ENCODE data around the gene SLC12A4. TPM values are rescaled to one million over a fixed set of nuclear protein-coding genes. Genes with fewer than 3 reads are reported as not detected.
"Not testable (repeated sequence)": the region's sequence is repeated elsewhere in the genome, so short reads cannot be mapped to it uniquely, and the experiment has no call there.

The SLC12A4 gene
- total RNA-seq, 2 experiments from 2014 or later: 32.5 to 38.0 TPM

DNA sequence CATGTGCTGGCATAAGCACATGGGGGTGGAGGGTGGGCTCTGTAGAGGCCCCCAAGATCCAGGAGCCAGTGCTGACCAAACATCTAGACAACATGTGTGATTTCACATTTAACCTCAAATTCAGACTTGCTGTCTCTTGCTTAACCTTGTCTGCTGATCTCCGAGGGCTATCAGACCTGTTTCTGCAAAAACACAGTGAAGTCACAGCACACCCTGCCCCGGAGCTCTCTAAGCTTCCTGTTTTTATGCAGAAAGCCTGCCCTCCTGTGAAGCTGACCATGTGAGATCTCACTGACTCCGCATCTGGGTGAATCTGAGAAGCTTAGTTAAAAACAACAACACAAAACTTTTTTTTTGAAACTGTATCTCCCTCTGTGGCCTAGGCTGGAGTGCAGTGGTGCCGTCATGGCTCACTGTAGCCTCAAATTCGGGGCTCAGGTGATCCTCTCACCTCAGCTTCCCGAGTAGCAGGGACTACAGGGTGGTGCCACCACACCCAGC lies 37.4 kb upstream of the SLC12A4 start:
- peak; percentile 44 for DNase-seq
- Mint-ChIP-seq H3K9me3 (no peaks in the 10 kb centered on the region), H3K36me3 (ENCODE audit: low read depth) (no peaks in the 10 kb centered on the region), H3K4me3 (no peak overlapping the region), H3K27ac (peak overlapping the region; percentile 95), H3K27me3 (no peaks in the 10 kb centered on the region), H3K4me1 (ENCODE audit: low read depth) (peaks cover 24% of the 10 kb centered on the region)
- POLR2A ChIA-PET: interaction anchor here (0.6 to 3.1 kb wide), 5 partner anchors 10 to 74 kb away, joined by 3 to 23 read pairs (median 3); partner anchors contain the start of genes DDX28 and DUS2
- TF ChIP-seq CTCF (IDR thresholded peaks at IDR 0.05): no peak
- CTCF ChIA-PET: interaction anchor here (0.7 to 2.7 kb wide), 3 partner anchors 12 to 224 kb away, joined by 3 to 16 read pairs (median 6); no protein-coding TSS in a partner anchor
- ATAC-seq: peak; percentile 77
- intact Hi-C loops (cut with micrococcal nuclease): no loop called here

DNA sequence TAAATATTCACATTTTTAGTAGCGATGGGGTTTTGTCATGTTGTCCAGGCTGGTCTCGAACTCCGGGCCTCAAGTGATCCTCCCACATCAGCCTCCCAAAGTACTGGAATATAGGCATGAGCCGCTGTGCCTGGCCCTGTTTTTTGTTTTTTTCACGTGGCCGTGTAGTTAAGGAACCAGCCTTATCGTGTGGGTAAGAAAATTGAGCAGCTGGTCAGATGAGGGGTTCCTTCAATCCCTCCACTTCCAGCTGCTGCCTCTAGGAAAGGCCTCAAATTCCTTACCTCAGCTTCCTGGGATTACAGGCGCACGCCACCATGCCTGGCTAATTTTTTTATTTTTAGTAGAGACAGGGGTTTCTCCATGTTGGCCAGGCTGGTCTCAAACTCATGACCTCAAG lies 36.8 kb upstream of the SLC12A4 start:
- H3K4me3 Mint-ChIP-seq: no peak overlapping the region
- DNase-seq: no peak
- H3K9me3 Mint-ChIP-seq: no peaks in the 10 kb centered on the region
- TF ChIP-seq CTCF (IDR thresholded peaks at IDR 0.05): no peak
- ChIA-PET POLR2A (interaction anchor here (0.9 to 3.1 kb wide), 4 partner anchors 8 to 17 kb away, joined by 3 to 23 read pairs (median 5); partner anchors contain the start of genes DDX28 and DUS2), CTCF (interaction anchor here (0.7 to 2.7 kb wide), 5 partner anchors 11 to 225 kb away, joined by 3 to 16 read pairs (median 6); no protein-coding TSS in a partner anchor)
- H3K36me3 Mint-ChIP-seq (ENCODE audit: low read depth): no peaks in the 10 kb centered on the region
- peaks cover 29% of the 10 kb centered on the region for H3K4me1 Mint-ChIP-seq (ENCODE audit: low read depth)
- ATAC-seq: no peak
- peak overlapping the region; percentile 95 for H3K27ac Mint-ChIP-seq
- H3K27me3 Mint-ChIP-seq: no peaks in the 10 kb centered on the region
- intact Hi-C loops (cut with micrococcal nuclease): no loop called here

- Mint-ChIP-seq H3K36me3 (ENCODE audit: low read depth) (peaks cover 3% of the 10 kb centered on the region), H3K4me3 (no peak overlapping the region), H3K27ac (no peak overlapping the region), H3K9me3 (no peaks in the 10 kb centered on the region), H3K4me1 (ENCODE audit: low read depth) (peaks cover 47% of the 10 kb centered on the region), H3K27me3 (no peaks in the 10 kb centered on the region)
- DNase-seq (no peak), ATAC-seq (no peak)
- no peak for TF ChIP-seq CTCF (IDR thresholded peaks at IDR 0.05)
- CTCF ChIA-PET: interaction anchor here (0.6 to 2.0 kb wide), 7 partner anchors 9 to 225 kb away, joined by 3 to 7 read pairs (median 5); no protein-coding TSS in a partner anchor
- POLR2A ChIA-PET: interaction anchor here (1.0 to 2.0 kb wide), 4 partner anchors 10 to 34 kb away, joined by 4 to 7 read pairs (median 4); partner anchors contain the start of genes DDX28 and DUS2
- intact Hi-C loops (cut with micrococcal nuclease): no loop called here
Observed at GRCh38 chr16:68003031-68003430, 34.6 kb upstream of the SLC12A4 start.

DNA sequence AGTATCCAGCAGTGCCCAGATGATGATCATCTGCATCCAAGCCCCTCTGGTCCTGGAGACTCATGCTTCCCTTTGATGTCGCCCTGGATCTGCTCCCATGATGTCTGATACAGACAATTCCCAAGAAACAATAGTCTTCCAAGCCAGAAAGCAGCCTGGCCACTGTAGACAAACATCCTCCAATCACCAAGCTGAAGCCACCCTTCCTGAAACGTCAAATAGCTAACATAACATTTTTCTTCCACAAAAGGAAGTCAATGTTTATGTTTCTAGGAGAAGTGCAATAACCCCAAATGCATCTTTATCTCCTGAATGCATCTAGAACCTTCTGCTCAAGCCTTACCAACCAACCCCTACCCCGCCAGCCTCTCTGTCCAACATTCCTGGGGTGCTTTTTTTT lies 32.0 kb upstream of the SLC12A4 start:
- intact Hi-C loops (cut with micrococcal nuclease): no loop called here
- DNase-seq: no peak
- no peak for TF ChIP-seq CTCF (IDR thresholded peaks at IDR 0.05)
- Mint-ChIP-seq H3K4me3 (no peak overlapping the region), H3K9me3 (no peaks in the 10 kb centered on the region), H3K27me3 (no peaks in the 10 kb centered on the region), H3K27ac (peak overlapping the region; percentile 82), H3K36me3 (ENCODE audit: low read depth) (peaks cover 5% of the 10 kb centered on the region), H3K4me1 (ENCODE audit: low read depth) (peaks cover 53% of the 10 kb centered on the region)
- ATAC-seq: no peak
- CTCF ChIA-PET: interaction anchor here (0.6 to 1.0 kb wide), 3 partner anchors 8 to 488 kb away, joined by 3 to 4 read pairs (median 3); no protein-coding TSS in a partner anchor
- POLR2A ChIA-PET: interaction anchor here (0.8 to 1.4 kb wide), 6 partner anchors 9 to 23 kb away, joined by 3 to 4 read pairs (median 3); partner anchors contain the start of gene DUS2

GRCh38 chr16:67999985-68000384 lies 31.5 kb upstream of the SLC12A4 start:
- Mint-ChIP-seq H3K9me3 (no peaks in the 10 kb centered on the region), H3K4me1 (ENCODE audit: low read depth) (peaks cover 53% of the 10 kb centered on the region), H3K36me3 (ENCODE audit: low read depth) (peaks cover 5% of the 10 kb centered on the region), H3K27ac (peak overlapping the region; percentile 82), H3K4me3 (peak overlapping the region; percentile 63), H3K27me3 (no peaks in the 10 kb centered on the region)
- no peak for TF ChIP-seq CTCF (IDR thresholded peaks at IDR 0.05)
- ChIA-PET POLR2A (interaction anchor here (0.8 to 1.5 kb wide), 7 partner anchors 9 to 64 kb away, joined by 3 to 5 read pairs (median 3); partner anchors contain the start of genes DUS2 and PSMB10), CTCF (interaction anchor here (1.0 to 2.9 kb wide), 3 partner anchors 9 to 23 kb away, joined by 3 to 8 read pairs (median 3); partner anchors contain the start of genes DDX28 and DUS2)
- no peak for DNase-seq
- peak; percentile 7 for ATAC-seq
- intact Hi-C loops (cut with micrococcal nuclease): no loop called here

DNA sequence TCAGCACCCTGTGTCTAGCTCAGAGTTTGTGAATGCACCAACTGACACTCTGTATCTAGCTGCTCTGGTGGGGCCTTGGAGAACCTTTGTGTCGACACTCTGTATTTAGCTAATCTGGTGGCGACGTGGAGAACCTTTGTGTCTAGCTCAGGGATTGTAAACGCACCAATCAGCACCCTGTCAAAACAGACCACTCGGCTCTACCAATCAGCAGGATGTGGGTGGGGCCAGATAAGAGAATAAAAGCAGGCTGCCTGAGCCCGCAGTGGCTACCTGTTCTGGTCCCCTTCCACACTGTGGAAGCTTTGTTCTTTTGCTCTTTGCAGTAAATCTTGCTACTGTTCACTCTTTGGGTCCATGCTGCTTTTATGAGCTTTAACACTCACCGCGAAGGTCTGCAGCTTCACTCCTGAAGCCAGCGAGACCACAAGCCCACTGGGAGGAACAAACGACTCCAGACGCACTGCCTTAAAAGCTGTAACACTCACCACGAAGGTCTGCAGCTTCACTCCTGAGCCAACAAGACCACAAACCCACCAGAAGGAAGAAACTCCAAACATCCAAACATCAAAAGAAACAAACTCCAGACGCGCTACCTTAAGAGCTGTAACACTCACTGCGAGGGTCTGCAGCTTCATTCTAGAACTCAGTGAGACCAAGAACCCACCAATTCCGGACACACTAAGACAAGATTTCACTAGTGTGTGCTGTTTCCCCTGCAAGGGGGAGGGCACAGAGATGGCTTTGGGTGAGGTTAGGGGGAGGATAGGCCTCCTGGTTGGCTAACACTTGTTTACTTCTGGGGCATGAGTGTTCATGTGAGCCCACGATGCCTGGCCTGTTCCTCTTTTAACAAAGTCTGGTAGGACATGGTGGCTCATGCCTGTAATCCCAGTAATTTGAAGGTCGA lies 30.6 kb upstream of the SLC12A4 start, which contains the start of gene DPEP2:
TSS of gene DPEP2 (minus strand) at position 706 of the 910 bp plus-strand sequence. CDS start 6,272 bp downstream, outside the sequence.
- H3K4me1 Mint-ChIP-seq (ENCODE audit: low read depth): peaks cover 54% of the 10 kb centered on the region
- intact Hi-C loops (cut with micrococcal nuclease); H3K9me3 Mint-ChIP-seq; H3K36me3 Mint-ChIP-seq (ENCODE audit: low read depth); H3K27me3 Mint-ChIP-seq: not testable (repeated sequence)
- ChIA-PET POLR2A (interaction anchor here (1.0 to 1.5 kb wide), 5 partner anchors 10 to 85 kb away, joined by 4 to 6 read pairs (median 5); partner anchors contain the start of genes DDX28, DUS2 and PSMB10), CTCF (interaction anchor here (1.0 to 2.9 kb wide), 3 partner anchors 24 to 66 kb away, joined by 3 to 15 read pairs (median 8); partner anchors contain the start of genes DDX28 and DUS2)
- DNase-seq: peak; percentile 66
- ATAC-seq: peak; percentile 84
- H3K27ac Mint-ChIP-seq: peak within 1 kb of the TSS; percentile 82
- peak within 1 kb of the TSS; percentile 63 for H3K4me3 Mint-ChIP-seq
